PC-9 (cell line): ENCODE data around the gene LEFTY2. TPM values are rescaled to one million over a fixed set of nuclear protein-coding genes. Genes with fewer than 3 reads are reported as not detected.

ENCODE experiments used
- BruUV-seq: library from RNA; stranded (reverse); fragments of 400-500 nt; replicated peaks from 2 replicates; lab custom pipeline; 2021; lab: Mats Ljungman, UMichigan
- CTCF ChIA-PET: fragments of 300-600 bp; sonication (Branson Sonifier 250); formaldehyde crosslinking; loops from one replicate; lab custom pipeline; 2022; ENCODE audit warnings: antibody characterized with exemption; lab: Charles Lee
- POLR2A ChIA-PET: fragments of 300-600 bp; sonication (Branson Sonifier 250); formaldehyde crosslinking; loops from one replicate; lab custom pipeline; 2022; ENCODE audit warnings: antibody characterized with exemption; ENCODE audit not compliant: unreplicated experiment; lab: Charles Lee
- DNase-seq, 2 experiments: peaks; one replicate each; pipeline versions ENCODE4 v3.0.0 to v3.0.0-alpha.2; 2015 to 2022; ENCODE audit warnings: mixed read lengths in 1 of 2
- H2AFZ ChIP-seq: fragments of 200-600 bp; sonication (generic); 2 replicates; pipeline ENCODE4 v1.8.1; 2017; ENCODE audit warnings: antibody characterized with exemption
- H3F3A ChIP-seq: fragments of 200-600 bp; sonication (generic); 2 replicates; pipeline ENCODE4 v1.8.1; 2017; ENCODE audit warnings: antibody characterized with exemption, mild to moderate bottlenecking, low read depth; ENCODE audit not compliant: insufficient read depth
- H3K27ac ChIP-seq: fragments of 200-600 bp; sonication (generic); 2 replicates; pipeline ENCODE4 v1.6.1; 2016; ENCODE audit warnings: mixed run types
- H3K27me3 ChIP-seq: fragments of 200-600 bp; sonication (generic); 2 replicates; pipeline ENCODE4 v1.6.1; 2016; ENCODE audit warnings: low read depth, mixed run types; ENCODE audit not compliant: insufficient read depth
- H3K36me3 ChIP-seq: fragments of 200-600 bp; sonication (generic); 2 replicates; pipeline ENCODE4 v1.6.1; 2016; ENCODE audit warnings: low read depth, mixed run types
- H3K4me1 ChIP-seq: fragments of 200-600 bp; sonication (generic); replicated peaks from 2 replicates; pipeline ENCODE4 v1.6.1; 2016; ENCODE audit warnings: mixed run types; ENCODE audit not compliant: insufficient read depth
- H3K4me2 ChIP-seq: fragments of 200-600 bp; sonication (generic); 2 replicates; pipeline ENCODE4 v1.6.1; 2017; ENCODE audit warnings: mixed run types
- H3K4me3 ChIP-seq: fragments of 200-600 bp; sonication (generic); 2 replicates; pipeline ENCODE4 v1.6.1; 2016; ENCODE audit warnings: mixed run types
- H3K79me2 ChIP-seq: fragments of 200-600 bp; sonication (generic); 2 replicates; pipeline ENCODE4 v1.6.1; 2017; ENCODE audit warnings: low read depth, mixed run types
- H3K9me2 ChIP-seq: fragments of 200-600 bp; sonication (generic); 2 replicates; pipeline ENCODE4 v1.8.1; 2017; ENCODE audit warnings: mild to moderate bottlenecking; ENCODE audit not compliant: insufficient read depth
- H3K9me3 ChIP-seq: fragments of 200-600 bp; sonication (generic); 2 replicates; pipeline ENCODE4 v1.8.1; 2016; ENCODE audit warnings: low read depth; ENCODE audit not compliant: insufficient read depth
- H4K20me1 ChIP-seq: fragments of 200-600 bp; sonication (generic); 2 replicates; pipeline ENCODE4 v1.8.1; 2017; ENCODE audit not compliant: insufficient read depth
- CTCF ChIP-seq: fragments of 200-600 bp; sonication (generic); conservative IDR thresholded peaks from 2 replicates; pipeline ENCODE4 v1.6.1; 2017; ENCODE audit warnings: mixed run types, antibody characterized with exemption, mild to moderate bottlenecking, moderate library complexity
- EZH2 ChIP-seq: fragments of 200-600 bp; sonication (generic); IDR thresholded peaks from 2 replicates; pipeline ENCODE4 v1.8.0; 2017; ENCODE audit warnings: antibody characterized with exemption, low read depth
- intact Hi-C: fragments of 100-400 bp; cut with micrococcal nuclease; formaldehyde crosslinking; loops from one replicate; pipeline ENCODE4 v1.10.0; 2022; ENCODE audit not compliant: unreplicated experiment
- total RNA-seq: library from RNA; stranded (reverse); gene quantifications from 2 replicates; pipeline ENCODE4 v1.2.3, GENCODE V29; 2021

The LEFTY2 gene
- total RNA-seq, 1 experiment from 2014 or later = not detected

- intact Hi-C loops = loop anchor here (10.0 kb wide), 1 partner anchor 567 kb away; no protein-coding TSS in a partner anchor
- peaks cover 10% of the 10 kb centered on the region; the same call in 1 of the 2 replicates for H3K79me2 ChIP-seq
- H3K27me3 ChIP-seq = no peaks in the 10 kb centered on the region
- BruUV-seq = no TSS peak
- no peak overlapping the region for H2AFZ ChIP-seq
- no peak for TF ChIP-seq CTCF
- no peak for TF ChIP-seq EZH2
- no peaks in the 10 kb centered on the region for H3K9me2 ChIP-seq
- H3K4me2 ChIP-seq = no peak overlapping the region
- H3K36me3 ChIP-seq = peaks cover 43% of the 10 kb centered on the region
- H3F3A ChIP-seq = peaks cover 5% of the 10 kb centered on the region; the same call in 1 of the 2 replicates
- H3K27ac ChIP-seq = no peak overlapping the region
- peaks cover 16% of the 10 kb centered on the region for H3K9me3 ChIP-seq
- peaks cover 9% of the 10 kb centered on the region for H4K20me1 ChIP-seq
- DNase-seq = no peak
- H3K4me3 ChIP-seq = no peak overlapping the region
- CTCF ChIA-PET = interaction anchor here (0.7 kb wide), 2 partner anchors 263 to 317 kb away, joined by 3 to 8 read pairs; no protein-coding TSS in a partner anchor
- H3K4me1 ChIP-seq = no peaks in the 10 kb centered on the region
- POLR2A ChIA-PET = no interaction called here
Measured at GRCh38 chr1:225981714-225982113, 40.7 kb upstream of the LEFTY2 start.

GRCh38 chr1:225980005-225980836 lies 39.2 kb upstream of the LEFTY2 start:
- Histone ChIP-seq H3K4me3 (no peak overlapping the region), H3K27me3 (no peaks in the 10 kb centered on the region)
- no peak for DNase-seq

GRCh38 chr1:225979421-225979820 lies 38.4 kb upstream of the LEFTY2 start:
- H3F3A ChIP-seq = peaks cover 12% of the 10 kb centered on the region
- POLR2A ChIA-PET = no interaction called here
- no TSS peak for BruUV-seq
- H3K9me3 ChIP-seq = peaks cover 16% of the 10 kb centered on the region
- no peak overlapping the region for H3K4me2 ChIP-seq
- H3K27ac ChIP-seq = no peak overlapping the region
- TF ChIP-seq CTCF = no peak
- no peak for TF ChIP-seq EZH2
- H3K27me3 ChIP-seq = no peaks in the 10 kb centered on the region
- no peak overlapping the region for H2AFZ ChIP-seq
- no peaks in the 10 kb centered on the region for H3K4me1 ChIP-seq
- no peaks in the 10 kb centered on the region for H4K20me1 ChIP-seq
- CTCF ChIA-PET = no interaction called here
- no peaks in the 10 kb centered on the region for H3K79me2 ChIP-seq
- intact Hi-C loops = loop anchor here (5.0 to 10.0 kb wide), 4 partner anchors 57 to 665 kb away; partner anchors contain the start of gene PYCR2
- H3K9me2 ChIP-seq = no peaks in the 10 kb centered on the region
- no peak overlapping the region for H3K4me3 ChIP-seq
- DNase-seq = no peak
- peaks cover 28% of the 10 kb centered on the region for H3K36me3 ChIP-seq

More at GRCh38 chr1:225980005-225980836, 39.2 kb upstream of the LEFTY2 start:
- BruUV-seq = no TSS peak
- Histone ChIP-seq H3K4me2 (no peak overlapping the region), H4K20me1 (no peaks in the 10 kb centered on the region), H3K9me2 (no peaks in the 10 kb centered on the region), H3K36me3 (peaks cover 33% of the 10 kb centered on the region), H3K79me2 (no peaks in the 10 kb centered on the region), H3K27ac (no peak overlapping the region), H3F3A (peaks cover 12% of the 10 kb centered on the region), H2AFZ (no peak overlapping the region), H3K4me1 (no peaks in the 10 kb centered on the region), H3K9me3 (peaks cover 16% of the 10 kb centered on the region)
- TF ChIP-seq EZH2 = no peak
- TF ChIP-seq CTCF = no peak
- ChIA-PET POLR2A (interaction anchor here (0.7 kb wide), 1 partner anchor 43 kb away, joined by 3 read pairs; no protein-coding TSS in a partner anchor), CTCF (no interaction called here)
- intact Hi-C loops = loop anchor here (10.0 kb wide), 1 partner anchor 565 kb away; no protein-coding TSS in a partner anchor
